Stomach (tissue), 9 donors: ENCODE results near the gene SLC24A3. TPM values are rescaled to one million over a fixed set of nuclear protein-coding genes. Genes with fewer than 3 reads are reported as not detected.

Experiments used
- DNase-seq, 2 donors: peaks; one replicate each; pipeline versions ENCODE4 v3.0.0 to v3.0.0-alpha.2; 2013 to 2019
- H3K27ac ChIP-seq, 5 donors: fragments of 200-600 bp in 4 of 5; sonication (generic) in 4 of 5; one replicate each; pipeline ENCODE4 v1.5.1; 2013 to 2019; ENCODE audit warnings: mild to moderate bottlenecking in 1 of 5, moderate library complexity in 1 of 5
- H3K27me3 ChIP-seq, 3 donors: fragments of 200-600 bp; sonication (generic); one replicate each; pipeline ENCODE4 v1.5.1; 2017 to 2019; ENCODE audit warnings: mixed run types in 1 of 3
- H3K36me3 ChIP-seq, 4 donors: fragments of 200-600 bp; sonication (generic); 1 replicate in 3 of 4; 2 replicates in 1 of 4; pipeline ENCODE4 v1.5.1; 2016 to 2019
- H3K4me1 ChIP-seq, 4 donors: fragments of 200-600 bp; sonication (generic); one replicate each; pipeline ENCODE4 v1.5.1; 2016 to 2019
- H3K4me3 ChIP-seq, 4 donors: fragments of 200-600 bp; sonication (generic) in 3 of 4; one replicate each; pipeline ENCODE4 v1.5.1; 2016 to 2019; ENCODE audit warnings: mild to moderate bottlenecking in 1 of 4
- H3K9me3 ChIP-seq, 4 donors: fragments of 200-600 bp; sonication (generic); one replicate each; pipeline ENCODE4 v1.5.1; 2016 to 2019
- EP300 ChIP-seq: sonication (generic); formaldehyde crosslinking; IDR thresholded peaks from one replicate; pipeline ENCODE4 v1.6.1; 2017; ENCODE audit warnings: antibody characterized with exemption
- POLR2A ChIP-seq, 4 donors: fragments of 450-650 bp; IDR thresholded peaks; one replicate each; pipeline ENCODE4 v1.6.1; 2016; ENCODE audit warnings: antibody characterized with exemption in 4 of 4, control low read depth in 2 of 4, mild to moderate bottlenecking in 1 of 4, moderate library complexity in 1 of 4
- POLR2AphosphoS5 ChIP-seq, 3 donors: sonication (generic); formaldehyde crosslinking; IDR thresholded peaks; one replicate each; pipeline ENCODE4 v1.6.1; 2016; ENCODE audit warnings: antibody characterized with exemption in 3 of 3
- WGBS, 5 donors: extraction: QIAGEN DNeasy Blood & Tissue Kit in 3 of 5; methylation state at CpG; one replicate each; pipeline versions ENCODE4 v1.1.5 to v1.1.7; 2013 to 2018; 5-methylcytosine and 5-hydroxymethylcytosine counted together
- intact Hi-C: fragments of 100-400 bp; cut with DNase I; formaldehyde crosslinking; loops from one replicate; pipeline ENCODE4 v1.15.1; 2023; ENCODE audit warnings: low total_unique reads
- polyA plus RNA-seq, 3 donors: library from polyadenylated mRNA; stranded (reverse); fragments of 200-250 nt; gene quantifications; one replicate each; pipeline ENCODE4 v1.2.3, GENCODE V29; 2013
- total RNA-seq, 5 donors: library from RNA; depleted of rRNA; stranded (reverse); fragments of >200 nt; gene quantifications; one replicate each; pipeline versions ENCODE4 v1.1.0 to v1.2.3, GENCODE V29; 2014 to 2016
- TF ChIP-seq, protein P1 (sequence below), 7 experiments: fragments of 450-650 bp in 4 of 7; fragments of 200-600 bp in 3 of 7; sonication (generic) in 3 of 7; IDR thresholded peaks; one replicate each; pipeline ENCODE4 v1.5.1; 2016 to 2019; ENCODE audit warnings: antibody characterized with exemption in 7 of 7, control low read depth in 2 of 7, mild to moderate bottlenecking in 1 of 7
- donor health status: healthy with polysubstance abuse.
- donor health status: Bipolar disorder and iron deficiency.
- donor health status: healthy.

SLC24A3 gene
- total and polyA plus RNA-seq, 8 donors, result 1.8 to 9.0 (median 4.5) TPM

DNA sequence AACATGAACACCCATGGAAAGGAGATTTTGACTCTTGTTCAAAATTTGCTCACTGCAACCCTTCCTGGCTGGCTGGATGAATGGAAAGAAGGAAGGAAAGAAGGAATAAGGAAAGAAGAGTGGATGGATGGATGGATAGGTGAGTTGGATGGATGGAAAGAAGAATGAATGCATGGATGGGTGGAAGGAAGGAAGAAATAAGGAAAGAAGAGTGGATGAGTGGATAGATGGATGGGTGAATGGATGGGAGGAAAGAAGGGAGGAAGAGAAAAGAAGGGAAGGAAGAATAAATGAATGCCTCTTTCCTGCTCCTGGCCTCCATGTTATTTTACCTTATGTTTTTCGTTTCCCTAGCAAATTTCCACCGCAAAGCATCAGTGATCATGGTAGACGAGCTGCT is 471.4 kb downstream of the SLC24A3 start:
- no peak overlapping the region for H3K4me3 ChIP-seq
- no peak overlapping the region for H3K27ac ChIP-seq
- intact Hi-C loops, result loop anchor here (10.0 kb wide), 1 partner anchor 311 kb away; no protein-coding TSS in a partner anchor
- no peaks in the 10 kb centered on the region for H3K4me1 ChIP-seq
- peaks cover 0 to 3% (median 0%) of the 10 kb centered on the region in 4 donors for H3K36me3 ChIP-seq
- TF ChIP-seq, protein P1, sequence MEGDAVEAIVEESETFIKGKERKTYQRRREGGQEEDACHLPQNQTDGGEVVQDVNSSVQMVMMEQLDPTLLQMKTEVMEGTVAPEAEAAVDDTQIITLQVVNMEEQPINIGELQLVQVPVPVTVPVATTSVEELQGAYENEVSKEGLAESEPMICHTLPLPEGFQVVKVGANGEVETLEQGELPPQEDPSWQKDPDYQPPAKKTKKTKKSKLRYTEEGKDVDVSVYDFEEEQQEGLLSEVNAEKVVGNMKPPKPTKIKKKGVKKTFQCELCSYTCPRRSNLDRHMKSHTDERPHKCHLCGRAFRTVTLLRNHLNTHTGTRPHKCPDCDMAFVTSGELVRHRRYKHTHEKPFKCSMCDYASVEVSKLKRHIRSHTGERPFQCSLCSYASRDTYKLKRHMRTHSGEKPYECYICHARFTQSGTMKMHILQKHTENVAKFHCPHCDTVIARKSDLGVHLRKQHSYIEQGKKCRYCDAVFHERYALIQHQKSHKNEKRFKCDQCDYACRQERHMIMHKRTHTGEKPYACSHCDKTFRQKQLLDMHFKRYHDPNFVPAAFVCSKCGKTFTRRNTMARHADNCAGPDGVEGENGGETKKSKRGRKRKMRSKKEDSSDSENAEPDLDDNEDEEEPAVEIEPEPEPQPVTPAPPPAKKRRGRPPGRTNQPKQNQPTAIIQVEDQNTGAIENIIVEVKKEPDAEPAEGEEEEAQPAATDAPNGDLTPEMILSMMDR (IDR thresholded peaks at IDR 0.05), result no peak
- TF ChIP-seq POLR2AphosphoS5 (IDR thresholded peaks at IDR 0.05) (no peak), EP300 (no peak), POLR2A (IDR thresholded peaks at IDR 0.05) (no peak)
- H3K27me3 ChIP-seq, result no peaks in the 10 kb centered on the region
- WGBS, 5 donors, result 89 to 95% (median 92%) methylated on average over 3 of the region's 3 CpGs
- no peak for DNase-seq
- H3K9me3 ChIP-seq, result no peaks in the 10 kb centered on the region

DNA sequence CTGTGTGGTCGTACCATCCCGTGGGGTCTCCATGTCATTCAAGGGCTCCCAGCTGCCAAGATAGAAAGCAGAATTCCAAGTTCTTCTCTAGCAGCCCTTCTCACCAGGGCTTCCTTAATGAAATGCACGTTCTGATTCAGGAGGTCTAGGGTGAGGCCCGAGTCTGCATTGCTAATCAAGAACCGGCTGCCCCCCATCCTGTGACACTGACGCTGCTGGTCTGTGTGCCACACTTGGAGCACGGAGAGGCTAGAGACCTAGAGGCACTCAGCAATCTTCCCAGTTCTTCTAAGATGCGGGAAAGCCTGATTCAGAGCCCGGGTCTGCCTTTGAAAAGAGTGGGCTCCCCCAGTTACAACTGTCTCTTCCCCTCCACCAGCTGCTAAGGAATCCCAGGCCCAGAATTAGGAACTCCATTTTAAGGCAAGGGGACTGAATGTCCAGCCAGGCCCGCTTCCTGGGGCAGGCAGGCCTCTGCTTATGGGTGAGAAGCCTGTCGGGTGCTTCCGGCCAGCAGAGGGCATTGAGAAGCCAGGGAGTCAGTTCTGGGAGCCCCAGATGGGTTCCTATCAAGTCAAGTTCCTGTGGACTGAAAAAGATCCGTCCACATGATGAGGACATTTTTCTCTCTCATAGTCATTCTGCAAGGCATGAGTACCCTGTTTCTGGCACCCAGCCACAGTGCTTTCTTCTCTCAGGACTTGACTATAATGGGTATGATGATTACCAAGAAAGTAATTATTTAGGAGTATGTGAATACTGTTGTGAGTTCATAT is 475.8 kb downstream of the SLC24A3 start:
- Histone ChIP-seq H3K27me3 (no peaks in the 10 kb centered on the region), H3K27ac (no peak overlapping the region), H3K4me3 (no peak overlapping the region), H3K36me3 (peaks cover 0 to 3% (median 0%) of the 10 kb centered on the region in 4 donors), H3K4me1 (peaks cover 0 to 13% (median 0%) of the 10 kb centered on the region in 4 donors), H3K9me3 (no peaks in the 10 kb centered on the region)
- WGBS, 5 donors, result 48 to 68% (median 62%) methylated on average over 11 to 13 of the region's 13 CpGs
- TF ChIP-seq POLR2A (IDR thresholded peaks at IDR 0.05), result no peak
- TF ChIP-seq, protein P1 (IDR thresholded peaks at IDR 0.05), result peak in 5 of 7 experiments; percentile 33 to 68 (median 35)
- no peak for TF ChIP-seq EP300
- peak in 1 of 3 donors; percentile 4 for TF ChIP-seq POLR2AphosphoS5 (IDR thresholded peaks at IDR 0.05)
- intact Hi-C loops, result loop anchor here (10.0 kb wide), 1 partner anchor 307 kb away; no protein-coding TSS in a partner anchor
- peak; percentile 78 to 81 for DNase-seq

DNA sequence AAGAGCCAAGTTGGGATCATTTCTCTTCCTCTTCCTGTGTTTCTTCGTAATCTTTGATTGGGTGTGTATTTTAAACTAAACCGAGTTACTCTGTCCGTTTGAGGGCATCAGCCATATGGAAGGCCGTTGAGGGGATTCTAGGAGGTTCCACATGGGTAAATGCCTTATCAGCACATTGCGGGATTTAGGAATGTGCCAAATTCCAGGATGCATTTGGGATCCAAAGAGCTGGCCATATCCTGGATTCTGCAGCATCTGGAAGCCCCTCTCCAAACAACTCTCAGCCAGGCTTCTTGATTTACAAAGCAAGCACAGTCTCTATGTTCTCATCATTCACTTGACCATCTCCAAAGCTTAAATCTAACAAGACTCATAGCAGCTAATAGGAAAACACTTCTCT is 478.0 kb downstream of the SLC24A3 start:
- Histone ChIP-seq H3K27ac (no peak overlapping the region), H3K9me3 (no peaks in the 10 kb centered on the region), H3K36me3 (no peaks in the 10 kb centered on the region), H3K27me3 (no peaks in the 10 kb centered on the region), H3K4me1 (peaks cover 0 to 13% (median 0%) of the 10 kb centered on the region in 4 donors), H3K4me3 (no peak overlapping the region)
- DNase-seq, result no peak
- 49 to 61% (median 57%) methylated on average over 5 of the region's 5 CpGs for WGBS, 5 donors
- intact Hi-C loops, result loop anchor here (10.0 kb wide), 1 partner anchor 84 kb away; no protein-coding TSS in a partner anchor
- TF ChIP-seq, protein P1 (IDR thresholded peaks at IDR 0.05), result no peak
- TF ChIP-seq POLR2A (IDR thresholded peaks at IDR 0.05) (no peak), EP300 (no peak)

DNA sequence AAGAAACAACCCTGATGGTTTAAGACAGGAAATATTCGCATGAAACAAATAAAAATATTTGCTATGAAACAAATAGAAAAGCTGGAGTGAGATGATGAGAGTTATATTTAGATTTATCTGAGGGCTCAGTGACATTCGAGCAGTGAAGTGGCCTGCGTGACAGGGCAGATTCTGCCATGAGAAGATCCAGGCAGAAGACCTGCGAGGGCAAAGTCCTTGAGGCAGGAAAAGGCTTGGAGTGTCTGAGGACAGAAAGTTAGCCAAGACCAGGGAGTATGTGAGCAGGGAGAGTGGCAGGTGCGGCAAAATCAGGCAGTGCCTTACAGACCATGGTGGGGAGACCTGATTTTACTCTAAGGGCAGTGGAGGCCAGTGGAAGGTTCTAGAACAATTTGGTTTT is 478.7 kb downstream of the SLC24A3 start:
- TF ChIP-seq POLR2A (IDR thresholded peaks at IDR 0.05), result no peak
- no peak for TF ChIP-seq EP300
- no peak for TF ChIP-seq POLR2AphosphoS5 (IDR thresholded peaks at IDR 0.05)
- TF ChIP-seq, protein P1 (IDR thresholded peaks at IDR 0.05), result no peak
- no peaks in the 10 kb centered on the region for H3K36me3 ChIP-seq
- H3K27me3 ChIP-seq, result no peaks in the 10 kb centered on the region
- H3K27ac ChIP-seq, result no peak overlapping the region
- WGBS, 5 donors, result 90 to 94% (median 91%) methylated on average over 5 of the region's 5 CpGs
- no peak overlapping the region for H3K4me3 ChIP-seq
- intact Hi-C loops, result loop anchor here (10.0 kb wide), 1 partner anchor 84 kb away; no protein-coding TSS in a partner anchor
- H3K4me1 ChIP-seq, result peaks cover 0 to 13% (median 0%) of the 10 kb centered on the region in 4 donors
- no peak for DNase-seq
- no peaks in the 10 kb centered on the region for H3K9me3 ChIP-seq
